HuH-7.5 (cell line): ENCODE measurements around the gene RBMS3.

Experiments
- DNase-seq: peaks from one replicate; pipeline ENCODE4 v3.0.0; 2011; ENCODE audit warnings: low spot score

The RBMS3 gene

DNA sequence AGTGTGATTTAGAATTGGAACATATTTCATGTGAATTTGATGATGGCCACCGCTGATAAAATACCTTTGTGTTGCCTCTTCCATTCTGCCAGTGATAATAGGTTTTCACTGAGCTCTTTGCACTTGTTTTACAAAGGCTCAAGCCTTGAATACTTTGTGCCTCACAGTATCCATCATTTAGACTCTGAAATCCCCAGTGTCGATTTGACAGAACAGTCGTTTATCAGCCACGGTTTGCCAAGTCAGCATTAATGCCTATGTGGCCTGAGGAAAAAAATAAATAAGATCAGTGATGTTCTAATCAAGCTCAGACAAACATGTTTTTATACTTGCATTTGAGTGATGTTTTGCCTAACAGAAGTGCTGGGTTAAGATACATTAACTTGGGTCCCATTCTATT is 399.1 kb downstream of the RBMS3 start:
- no peak for DNase-seq

DNA sequence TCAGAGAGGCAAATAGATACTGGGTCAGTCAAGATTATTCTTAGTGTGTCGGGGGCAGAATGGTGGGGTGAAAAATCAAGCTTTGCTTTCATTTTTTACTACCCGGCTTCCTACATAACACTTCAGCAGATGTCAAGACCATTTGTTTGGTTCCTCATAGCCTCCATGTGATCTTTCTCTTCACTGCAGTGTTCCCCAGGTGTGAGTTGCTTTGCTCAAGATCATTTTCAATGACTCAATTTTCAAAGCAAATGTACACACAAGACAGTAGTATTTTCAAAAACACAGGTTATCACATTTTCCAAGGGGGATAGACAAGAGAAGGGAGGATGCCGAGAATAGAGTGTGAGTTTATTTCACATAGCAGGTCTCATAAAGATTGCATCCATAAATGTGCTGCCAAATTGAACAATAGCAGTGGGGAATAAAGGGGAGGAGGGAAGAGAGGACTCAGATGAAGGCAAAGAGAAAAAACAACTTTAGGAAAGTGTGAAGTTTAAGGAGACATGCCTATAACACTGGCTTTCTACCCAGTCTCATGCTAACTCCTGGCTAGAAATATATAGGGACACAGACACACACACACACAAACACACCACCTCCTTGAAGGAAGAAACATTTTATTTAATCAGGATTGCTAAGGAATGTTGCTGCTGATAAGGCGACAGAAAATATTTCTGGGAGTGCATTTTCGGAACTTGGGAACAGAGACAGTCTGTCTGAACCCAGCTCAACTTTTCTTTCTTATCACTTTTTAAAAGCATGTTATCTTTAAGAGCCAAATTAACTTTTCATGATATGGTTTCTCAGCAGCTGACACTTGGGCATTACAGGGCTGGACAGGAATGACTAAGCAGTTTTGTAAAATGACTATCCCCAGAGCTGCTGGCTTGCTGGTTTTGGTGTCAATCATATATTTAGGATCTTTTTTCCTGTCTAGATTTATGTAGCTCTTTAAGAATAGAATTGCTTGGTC is 402.4 kb downstream of the RBMS3 start:
- DNase-seq = no peak

DNA sequence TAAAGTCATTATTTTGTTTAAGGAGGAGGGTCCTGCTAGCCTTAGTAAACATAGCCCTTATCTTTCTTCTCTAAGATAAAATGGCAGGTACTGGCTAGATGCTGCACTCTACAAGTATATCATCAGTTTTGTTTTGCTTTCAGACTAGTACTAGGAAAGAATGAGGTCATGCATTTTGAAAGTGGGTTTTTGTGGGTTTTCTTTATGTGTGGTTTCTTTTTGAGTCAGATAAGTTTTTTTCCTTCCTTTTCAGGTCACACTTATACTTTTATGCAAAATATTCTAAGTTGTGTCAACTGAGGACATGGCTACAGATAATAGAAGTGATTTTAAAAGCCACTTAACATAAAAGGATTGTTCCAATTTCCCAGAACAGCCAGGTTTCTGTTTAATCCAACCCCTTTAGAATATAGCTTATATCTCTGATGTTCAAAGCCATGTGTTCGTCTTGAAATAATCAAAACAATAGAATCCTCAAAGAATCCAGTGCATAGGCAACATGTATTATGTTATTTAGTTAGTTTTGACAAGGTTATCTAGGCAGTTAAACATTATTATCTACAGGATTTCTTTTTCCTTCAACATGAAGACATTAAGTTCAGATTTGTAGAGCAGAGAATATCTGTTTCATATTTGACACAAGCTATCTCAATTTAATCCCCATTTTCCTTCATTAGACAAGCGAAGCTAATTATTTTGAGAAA is 406.2 kb downstream of the RBMS3 start:
- no peak for DNase-seq

DNA sequence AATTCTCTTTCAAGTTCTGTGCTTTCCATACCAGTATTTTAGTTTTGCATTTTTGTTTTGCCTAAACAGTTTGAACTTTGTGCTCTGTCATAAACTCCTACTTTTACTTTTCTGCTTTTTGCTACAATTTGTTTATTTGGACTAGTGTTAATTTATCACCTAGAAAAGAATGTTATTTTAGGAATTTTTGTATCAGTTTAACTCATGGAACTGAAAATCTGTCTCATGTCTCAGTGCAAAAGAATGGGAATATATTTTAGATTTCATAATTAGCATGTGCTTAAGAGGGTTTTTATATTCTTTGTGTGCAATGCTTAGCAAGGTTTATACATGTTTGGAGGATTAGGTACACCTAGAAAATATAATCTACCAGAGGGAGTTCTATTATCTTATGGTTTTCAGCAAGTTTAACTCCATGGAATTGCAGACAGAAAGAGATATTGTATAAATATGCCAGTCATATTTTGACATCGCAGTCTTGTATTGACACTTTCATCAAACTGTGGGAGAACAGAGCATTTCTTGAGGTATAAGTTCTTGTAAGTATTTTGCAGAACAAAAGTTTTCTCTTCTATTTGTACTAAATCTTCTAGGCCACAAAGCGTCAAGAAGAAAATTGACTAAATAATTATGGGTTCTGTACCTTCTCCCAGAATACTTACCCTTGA is 409.9 kb downstream of the RBMS3 start:
- DNase-seq = no peak

DNA sequence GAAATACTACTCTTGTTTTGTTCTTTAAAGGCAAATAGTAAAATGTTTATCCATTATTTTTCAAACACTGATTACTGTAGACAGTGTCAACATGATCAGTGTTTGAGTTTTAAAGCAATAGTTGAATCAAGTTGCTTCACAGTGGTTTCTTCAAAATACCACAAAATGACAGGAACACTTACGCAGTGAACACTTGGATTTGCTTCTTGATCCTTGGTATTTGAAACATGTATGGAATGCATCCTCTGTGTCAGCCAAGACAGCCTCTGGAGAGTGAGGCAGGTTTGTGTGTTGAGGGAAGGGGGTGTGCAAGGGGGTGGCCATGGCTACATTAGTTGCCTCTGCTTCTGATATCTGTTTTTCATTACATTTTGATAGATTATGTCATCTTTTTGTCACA is 413.0 kb downstream of the RBMS3 start:
- no peak for DNase-seq

DNA sequence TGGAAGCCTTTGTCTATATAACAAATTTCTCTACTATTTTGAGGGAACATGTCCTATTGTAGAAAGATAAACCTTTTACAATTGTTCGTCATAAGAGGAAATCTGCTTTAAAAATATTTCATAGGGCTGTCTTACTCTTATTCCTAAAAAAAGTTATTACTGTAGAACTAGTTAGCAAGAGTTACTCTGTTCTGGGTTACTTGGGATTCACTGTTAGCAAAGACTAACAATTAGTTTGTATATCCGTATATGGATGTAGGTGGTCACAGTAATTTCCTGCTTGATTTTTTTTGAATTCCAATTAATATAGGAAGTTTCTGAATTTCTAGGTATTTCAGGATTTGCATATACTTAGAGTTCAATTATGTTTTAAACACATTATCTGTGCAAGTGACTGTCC is 413.5 kb downstream of the RBMS3 start:
- no peak for DNase-seq

DNA sequence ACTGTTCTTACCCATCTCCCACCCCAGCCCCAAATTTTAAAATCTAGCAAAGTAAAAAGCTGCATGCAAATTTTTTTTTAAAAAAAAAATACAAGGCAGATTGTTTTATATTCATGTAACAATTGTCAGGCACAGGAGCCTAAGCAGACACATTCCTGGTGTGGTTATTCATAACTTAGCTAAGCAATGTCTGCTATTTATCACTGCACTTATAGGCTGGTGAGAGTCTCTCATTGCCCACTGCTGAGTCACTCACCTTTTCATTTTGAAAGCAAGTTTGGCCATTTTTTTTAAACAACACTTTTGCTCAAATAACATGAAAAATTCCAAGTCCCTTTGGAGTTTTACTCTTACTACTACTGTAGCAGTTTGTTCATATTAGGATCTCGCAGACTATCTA is 413.9 kb downstream of the RBMS3 start:
- no peak for DNase-seq

DNA sequence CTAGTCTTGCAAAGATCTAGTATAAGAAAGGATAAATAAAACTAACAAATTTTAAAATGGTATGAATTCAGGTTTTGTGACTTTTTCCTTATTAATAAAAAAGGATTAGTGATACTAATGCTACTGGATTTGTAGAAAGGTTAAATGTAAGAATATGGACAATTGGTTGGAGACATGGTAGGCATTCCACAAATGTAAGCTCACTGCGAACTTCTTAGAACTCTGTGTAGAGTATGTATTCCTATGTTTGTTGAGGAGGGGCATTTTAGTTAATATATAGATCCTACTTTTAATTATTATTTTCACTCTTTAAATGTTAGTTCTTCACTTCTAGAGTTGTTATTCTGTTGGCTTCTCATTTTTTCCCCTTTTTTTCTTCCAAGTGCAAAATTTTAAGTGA is 414.3 kb downstream of the RBMS3 start:
- DNase-seq = no peak

DNA sequence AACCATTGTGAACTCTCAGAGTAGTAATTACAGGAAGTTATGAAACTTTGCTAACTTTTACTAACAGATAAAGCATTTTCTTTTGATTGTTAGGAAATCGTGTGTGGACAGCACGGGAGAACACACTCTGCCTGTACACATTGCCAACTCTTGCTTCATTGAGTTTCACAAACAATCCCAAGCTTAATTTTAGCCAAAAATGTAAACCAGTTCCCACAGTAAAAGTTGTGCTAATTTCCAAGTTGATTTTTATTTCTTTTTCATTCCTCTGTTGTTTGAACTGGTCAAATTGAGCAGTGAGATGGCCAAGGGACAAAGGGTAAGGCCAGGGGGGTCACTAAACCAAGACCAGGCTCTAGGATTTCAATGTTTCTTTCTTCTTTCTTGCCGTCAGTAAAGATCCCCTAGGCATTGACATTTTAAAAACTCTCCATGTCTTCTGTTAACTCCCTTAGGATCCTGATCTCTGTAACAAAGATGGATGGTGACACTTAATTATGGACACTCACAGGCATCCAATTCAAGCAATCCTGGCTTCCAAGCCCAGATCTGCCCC is 414.9 kb downstream of the RBMS3 start:
- DNase-seq = no peak

DNA sequence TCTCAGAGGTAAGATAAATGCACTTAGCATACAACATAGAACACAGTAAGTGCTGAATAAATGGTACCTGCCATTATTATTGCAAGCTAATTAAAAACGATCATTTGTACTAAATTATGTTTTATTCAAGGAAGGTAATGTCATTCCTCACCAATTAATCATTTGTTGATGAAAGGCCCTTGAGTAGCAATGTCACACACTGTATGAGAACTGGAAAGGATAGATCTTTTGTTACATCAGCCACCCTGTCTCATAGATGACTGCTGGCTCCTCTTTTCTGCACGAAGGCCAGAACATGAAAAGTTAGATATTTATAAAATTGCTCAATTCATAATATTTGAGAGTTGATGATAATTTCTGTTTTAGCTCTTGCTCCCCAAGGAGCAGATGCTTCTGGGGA is 415.4 kb downstream of the RBMS3 start:
- no peak for DNase-seq

DNA sequence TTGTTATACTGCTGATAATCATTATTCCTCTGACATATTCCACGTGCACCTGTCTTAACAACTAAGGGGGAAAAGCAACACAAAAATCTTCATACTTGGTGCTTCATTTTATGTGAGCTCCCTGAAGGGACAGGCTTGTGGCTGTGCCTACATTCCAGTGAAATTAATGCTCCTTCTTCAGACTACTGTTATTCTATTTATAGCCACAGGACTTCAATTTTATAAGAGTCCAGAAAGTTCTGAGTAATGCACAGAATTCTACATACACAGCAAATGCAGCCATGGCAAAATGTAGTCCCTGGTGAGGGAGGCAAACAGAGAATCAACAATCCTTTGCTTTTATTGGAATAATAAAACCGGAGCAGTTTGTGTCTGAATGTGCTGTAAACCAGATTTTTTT is 417.1 kb downstream of the RBMS3 start:
- no peak for DNase-seq

DNA sequence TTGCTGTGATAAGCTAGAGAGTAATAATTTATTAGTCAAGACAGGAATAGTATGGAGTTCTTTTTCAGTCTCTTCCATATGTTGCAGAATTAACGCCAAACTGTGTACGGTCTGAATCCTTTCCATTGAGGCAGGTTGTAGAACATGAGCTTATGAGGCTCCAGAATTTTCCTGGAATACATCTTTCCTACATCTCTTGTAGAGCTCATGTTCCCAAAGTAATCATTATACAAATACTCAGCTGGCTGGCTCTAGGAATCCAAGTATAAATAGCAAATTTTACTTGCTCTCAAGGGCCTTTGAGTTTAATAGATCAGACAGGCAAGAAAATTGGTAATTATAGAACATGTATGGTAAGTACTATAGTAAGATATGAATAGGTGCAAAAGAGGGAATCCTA is 419.4 kb downstream of the RBMS3 start:
- no peak for DNase-seq

DNA sequence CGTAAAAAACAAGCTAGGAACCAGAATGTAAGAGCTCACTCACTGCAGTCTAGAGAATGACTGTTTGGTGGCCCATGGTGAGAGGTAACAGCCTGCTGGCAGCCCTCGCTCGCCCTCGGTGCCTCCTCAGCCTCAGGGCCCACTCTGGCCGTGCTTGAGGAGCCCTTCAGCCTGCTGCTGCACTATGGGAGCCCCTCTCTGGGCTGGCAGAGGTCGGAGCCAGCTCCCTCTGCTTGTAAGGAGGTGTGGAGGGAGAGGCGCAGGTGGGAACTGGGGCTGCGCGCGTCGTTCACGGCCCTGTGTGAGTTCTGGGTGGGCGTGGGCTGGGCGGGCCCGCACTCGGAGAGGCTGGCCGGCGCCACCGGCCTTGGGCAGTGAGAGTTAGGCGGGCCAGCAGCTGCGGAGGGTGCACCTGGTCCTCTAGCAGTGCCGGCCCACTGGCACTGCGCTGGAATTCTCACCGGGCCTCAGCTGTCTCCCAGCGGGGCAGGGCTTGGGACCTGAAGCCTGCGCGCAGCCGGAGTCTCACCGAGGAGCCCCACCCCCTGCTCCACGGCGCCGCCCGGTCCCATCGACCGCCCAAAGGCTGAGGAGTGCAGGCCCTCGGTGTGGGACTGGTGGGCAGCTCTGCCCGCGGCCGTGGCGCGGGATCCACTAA is 420.6 kb downstream of the RBMS3 start:
- no peak for DNase-seq

DNA sequence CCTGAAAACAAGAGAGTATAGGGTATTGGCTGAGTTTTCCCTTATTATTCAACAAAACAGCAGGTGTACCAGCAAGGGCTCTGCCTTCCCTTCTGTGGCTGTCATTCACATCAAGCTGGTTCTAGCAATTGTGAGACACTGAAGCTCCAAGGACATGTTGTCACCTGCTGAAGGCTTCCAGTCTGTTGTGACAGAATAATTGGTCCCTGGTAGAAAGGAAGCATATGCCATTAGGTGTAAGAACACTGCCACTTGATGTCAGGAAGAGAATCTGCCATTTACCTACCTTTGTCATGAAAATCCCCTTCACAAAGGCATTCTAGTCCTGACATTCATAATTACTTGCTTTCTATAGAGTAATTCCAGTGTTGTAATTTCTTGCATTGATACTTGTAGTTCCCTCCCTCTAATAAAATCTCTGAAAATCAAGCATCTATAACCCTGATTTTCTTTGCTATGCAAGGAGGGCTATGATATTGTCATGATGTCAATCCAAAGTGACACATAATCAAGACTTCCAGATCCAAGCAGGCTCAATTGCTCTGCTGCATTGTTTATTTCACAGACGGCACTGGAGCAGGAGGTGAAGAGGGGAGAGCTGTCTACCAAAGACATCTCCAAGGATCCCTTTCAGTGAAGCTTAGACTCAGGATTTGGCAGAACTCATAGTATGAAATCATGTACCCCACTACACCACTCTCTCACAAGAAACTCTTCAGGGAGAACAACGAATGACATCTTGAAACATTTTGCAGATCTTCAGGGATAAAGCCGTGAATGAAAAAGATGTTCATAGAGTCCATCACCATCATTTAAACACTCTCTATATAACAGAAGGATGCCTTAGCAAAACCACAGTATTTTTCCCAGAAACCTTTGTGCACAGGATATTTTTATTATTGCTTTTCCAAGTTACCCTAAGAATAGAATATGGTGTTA is 425.3 kb downstream of the RBMS3 start:
- DNase-seq = no peak

DNA sequence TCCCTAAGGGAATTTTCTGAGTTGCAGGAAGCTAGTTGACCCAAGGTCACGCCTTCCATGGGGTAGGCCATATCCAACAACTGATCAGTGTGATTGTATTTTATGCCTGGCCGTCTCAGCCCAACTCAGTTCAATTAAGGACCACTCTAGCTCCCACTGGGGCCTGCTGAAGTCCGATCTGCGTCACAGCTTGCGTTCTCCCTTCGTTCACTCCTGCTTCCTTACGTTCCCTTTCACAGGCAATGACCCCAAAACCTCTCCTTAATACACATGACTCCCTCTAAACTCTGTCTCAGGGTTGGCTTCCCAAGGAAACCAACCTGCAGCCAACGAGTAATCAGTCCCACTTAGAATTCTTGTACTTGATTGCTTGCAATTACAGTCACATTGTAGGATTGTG is 428.0 kb downstream of the RBMS3 start:
- no peak for DNase-seq

DNA sequence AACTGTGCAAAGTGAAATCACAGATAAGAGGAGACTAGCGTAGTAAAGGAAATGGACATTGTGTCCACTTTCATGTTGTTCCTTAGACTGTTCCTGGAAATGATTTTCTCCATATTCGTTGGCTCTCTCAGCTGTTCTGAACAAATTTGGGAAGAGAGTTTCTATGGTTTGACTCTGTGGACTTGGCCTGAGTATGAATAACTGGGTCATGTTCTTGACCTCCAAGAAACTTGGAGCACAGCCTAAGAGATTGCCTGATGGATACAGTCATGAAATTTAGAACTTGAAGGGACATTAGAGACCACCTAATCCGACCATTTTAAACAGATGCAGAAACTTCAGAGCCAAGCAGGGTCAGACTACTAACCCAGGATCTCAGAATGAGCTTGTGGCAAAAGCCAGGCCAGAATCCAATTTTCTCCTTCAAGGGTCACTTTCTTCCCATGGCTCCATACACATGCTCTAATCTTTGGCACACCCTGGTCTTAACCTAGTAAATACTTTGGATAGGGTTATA is 430.4 kb downstream of the RBMS3 start:
- DNase-seq = no peak

DNA sequence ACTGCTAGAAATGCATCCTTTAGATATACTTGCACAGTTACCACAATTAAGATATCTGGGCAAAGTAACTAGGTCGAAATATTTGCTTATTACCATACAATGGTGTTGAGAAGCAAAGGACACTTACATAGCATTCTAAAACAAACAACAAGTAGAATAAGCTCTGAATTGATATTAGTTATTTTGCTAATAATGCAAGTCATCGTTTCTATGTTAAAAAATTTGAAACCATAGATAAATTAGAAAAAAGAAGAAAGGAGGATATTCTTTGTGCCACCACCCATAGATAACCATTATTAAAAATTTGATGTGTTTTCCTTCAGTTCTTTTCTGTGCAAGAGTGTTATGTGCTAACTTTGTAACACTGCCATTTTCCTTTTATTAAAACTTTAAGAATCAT is 435.3 kb downstream of the RBMS3 start:
- DNase-seq = no peak

DNA sequence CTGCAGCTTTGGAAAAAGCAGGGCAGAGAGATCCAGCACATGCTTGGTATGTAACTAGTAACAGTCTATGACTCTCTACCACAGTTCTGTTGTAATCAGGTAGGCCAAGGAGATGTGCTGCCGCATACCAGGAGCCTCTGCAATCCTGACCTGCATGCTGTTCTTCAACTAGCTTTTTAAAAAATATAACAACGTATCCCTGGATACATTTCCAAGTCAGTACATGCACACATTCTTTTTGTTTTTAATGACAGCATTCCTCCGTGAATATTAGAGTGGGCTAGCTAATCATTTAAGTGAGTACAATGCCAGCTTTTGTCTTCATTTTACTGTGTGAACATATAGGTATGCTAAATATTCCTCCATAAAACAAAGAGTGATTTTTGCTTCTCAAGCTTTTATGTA is 437.8 kb downstream of the RBMS3 start:
- DNase-seq = no peak

DNA sequence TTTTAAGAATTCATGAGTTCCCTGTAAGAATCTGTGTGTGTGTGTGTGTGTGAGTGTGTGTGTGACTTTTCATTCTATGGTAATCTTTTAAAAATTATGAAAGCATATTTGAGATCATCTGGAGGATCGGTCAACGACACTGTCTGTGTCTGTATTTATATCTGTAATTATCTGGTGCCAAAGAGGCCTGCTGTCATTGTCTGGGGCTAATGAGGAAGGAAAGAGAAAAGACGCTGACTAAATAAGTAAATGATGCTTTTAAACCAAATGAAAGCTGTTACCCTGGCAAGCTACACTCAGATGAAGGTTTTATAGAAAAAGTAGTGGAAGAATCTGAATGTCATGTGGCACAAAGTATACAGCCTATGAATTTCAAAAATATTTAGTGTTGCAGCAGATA is 439.8 kb downstream of the RBMS3 start:
- DNase-seq = no peak

DNA sequence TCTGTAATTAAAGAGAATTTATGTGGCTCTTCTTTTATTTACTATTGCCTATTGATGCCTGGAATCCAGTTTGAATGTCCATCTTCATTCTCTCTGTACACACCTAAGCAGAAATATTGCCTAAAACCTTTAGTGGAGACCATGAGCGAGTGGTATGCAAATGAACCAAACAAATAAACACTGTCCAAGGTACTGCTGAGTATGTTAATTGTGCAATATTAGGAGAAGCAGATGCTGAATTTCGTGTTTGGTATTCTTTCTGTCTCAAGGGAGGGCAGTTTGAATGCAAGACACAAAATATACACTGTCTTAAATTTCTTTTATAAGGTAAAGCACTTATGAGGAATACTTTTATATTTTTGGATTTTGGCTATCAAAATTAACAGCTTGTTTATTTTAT is 440.9 kb downstream of the RBMS3 start:
- no peak for DNase-seq

DNA sequence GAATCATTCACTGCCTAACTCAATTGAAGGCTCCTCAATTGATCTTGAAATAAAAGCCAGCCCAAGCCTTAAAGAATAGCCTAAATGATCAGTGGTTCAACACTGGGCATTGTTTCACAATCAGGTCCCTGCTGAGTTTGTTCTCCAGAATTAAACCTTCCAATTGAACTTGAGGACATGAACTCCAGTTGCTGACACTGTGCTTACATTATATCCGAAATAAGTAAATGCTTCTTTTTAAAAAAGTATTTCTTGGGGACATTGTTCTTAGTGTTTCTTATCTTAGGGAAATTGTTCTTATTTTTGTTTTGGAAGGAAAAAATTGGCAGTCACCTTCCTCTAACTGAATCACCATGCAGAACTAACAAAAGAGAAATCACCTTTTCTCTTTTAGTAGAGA is 450.2 kb downstream of the RBMS3 start:
- no peak for DNase-seq
